HG03108 (cell line): ENCODE data around the gene LENG1.

Experiments used
- ATAC-seq: cut with Tn5 transposase; IDR thresholded peaks from one replicate; pipeline ENCODE4 v1.9.1; 2021; ENCODE audit warnings: moderate library complexity; ENCODE audit not compliant: unreplicated experiment

LENG1 gene

GRCh38 chr19:54142166-54142780 lies 17.2 kb downstream of the LENG1 start:
- no peak for ATAC-seq

- no peak for ATAC-seq
Observed at GRCh38 chr19:54141356-54141755, 18.2 kb downstream of the LENG1 start.

DNA sequence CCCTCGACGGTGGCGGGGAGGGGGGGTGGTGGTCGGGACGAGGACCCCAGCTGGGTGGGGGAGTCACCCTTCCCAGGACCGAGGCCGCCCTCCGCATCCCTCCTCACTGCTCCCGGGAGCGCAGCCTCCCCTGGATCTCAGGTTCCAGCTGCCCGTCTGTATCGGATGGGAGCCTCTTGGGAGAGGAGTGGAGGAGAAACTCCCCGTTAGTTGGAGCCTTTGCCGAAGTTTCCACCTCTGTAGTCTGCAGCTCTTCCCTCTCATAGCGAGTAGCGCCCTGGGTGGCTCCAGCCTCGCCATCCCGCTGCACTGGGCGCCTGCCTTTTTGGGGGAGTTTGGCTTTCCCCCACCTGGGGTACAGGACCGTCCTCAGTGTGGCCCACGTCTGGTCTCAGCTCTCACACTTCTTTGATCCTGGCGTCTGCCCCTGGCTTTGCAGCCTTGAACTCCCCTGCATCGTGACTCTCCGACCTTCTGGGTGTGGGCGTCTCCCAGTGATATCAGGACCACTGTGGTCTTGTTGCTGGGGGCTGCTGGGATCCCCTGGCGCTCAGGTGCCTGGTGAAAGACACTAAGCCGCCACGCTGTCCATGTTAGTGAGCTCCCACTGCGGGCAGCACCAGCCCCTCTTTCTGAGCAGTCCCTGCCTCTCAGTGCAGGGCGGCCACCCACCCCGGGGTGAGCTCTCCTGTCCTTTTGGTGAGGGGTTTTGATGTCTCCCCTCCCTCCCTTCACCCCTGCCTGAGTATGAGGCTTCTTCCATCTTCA lies 20.8 kb downstream of the LENG1 start:
- ATAC-seq: no peak

DNA sequence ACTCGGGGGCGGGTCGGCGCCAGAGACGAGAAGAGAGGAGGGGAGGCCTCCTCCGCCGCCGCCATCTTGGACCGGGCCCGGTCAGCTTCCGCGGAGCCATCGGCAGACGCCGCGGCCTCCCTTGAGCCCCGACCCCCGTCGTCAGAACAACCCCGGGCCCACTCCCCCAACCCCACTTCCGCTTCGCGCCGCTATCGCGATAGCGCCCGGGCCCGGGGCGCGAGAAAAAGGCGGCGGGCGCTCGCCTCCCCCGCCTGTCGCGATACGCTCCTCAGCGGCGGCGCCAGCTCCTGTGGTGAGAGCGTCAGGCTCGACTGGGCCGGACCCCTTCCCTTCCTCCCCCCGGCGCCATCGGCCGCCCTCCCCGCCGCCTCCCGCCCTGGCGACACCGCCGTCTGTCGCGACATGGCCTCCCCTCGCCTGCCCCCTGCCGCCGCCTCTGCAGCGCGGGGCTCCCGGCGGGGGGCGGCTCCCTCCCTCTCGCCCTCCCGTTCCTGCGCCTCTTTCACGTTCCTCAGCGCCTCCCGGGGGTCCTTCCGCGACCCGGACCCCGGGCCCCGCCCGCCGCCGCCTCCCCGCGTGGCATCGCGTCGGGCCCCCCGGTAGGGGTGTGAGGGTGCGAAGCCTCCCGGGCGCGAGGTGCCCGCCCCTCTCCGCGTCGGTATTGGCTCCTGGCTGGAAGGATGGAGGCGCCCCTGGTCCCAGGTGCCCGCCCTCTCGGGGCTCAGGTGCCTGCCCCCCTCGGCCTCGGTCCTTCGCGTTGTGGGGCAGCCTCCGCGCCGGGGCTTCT lies 21.6 kb downstream of the LENG1 start, which contains the start of gene CNOT3:
Gene CNOT3 (plus strand): TSS at position 64 of the 790 bp plus-strand sequence. CDS start 5,217 bp downstream, outside the sequence.
- no peak for ATAC-seq

DNA sequence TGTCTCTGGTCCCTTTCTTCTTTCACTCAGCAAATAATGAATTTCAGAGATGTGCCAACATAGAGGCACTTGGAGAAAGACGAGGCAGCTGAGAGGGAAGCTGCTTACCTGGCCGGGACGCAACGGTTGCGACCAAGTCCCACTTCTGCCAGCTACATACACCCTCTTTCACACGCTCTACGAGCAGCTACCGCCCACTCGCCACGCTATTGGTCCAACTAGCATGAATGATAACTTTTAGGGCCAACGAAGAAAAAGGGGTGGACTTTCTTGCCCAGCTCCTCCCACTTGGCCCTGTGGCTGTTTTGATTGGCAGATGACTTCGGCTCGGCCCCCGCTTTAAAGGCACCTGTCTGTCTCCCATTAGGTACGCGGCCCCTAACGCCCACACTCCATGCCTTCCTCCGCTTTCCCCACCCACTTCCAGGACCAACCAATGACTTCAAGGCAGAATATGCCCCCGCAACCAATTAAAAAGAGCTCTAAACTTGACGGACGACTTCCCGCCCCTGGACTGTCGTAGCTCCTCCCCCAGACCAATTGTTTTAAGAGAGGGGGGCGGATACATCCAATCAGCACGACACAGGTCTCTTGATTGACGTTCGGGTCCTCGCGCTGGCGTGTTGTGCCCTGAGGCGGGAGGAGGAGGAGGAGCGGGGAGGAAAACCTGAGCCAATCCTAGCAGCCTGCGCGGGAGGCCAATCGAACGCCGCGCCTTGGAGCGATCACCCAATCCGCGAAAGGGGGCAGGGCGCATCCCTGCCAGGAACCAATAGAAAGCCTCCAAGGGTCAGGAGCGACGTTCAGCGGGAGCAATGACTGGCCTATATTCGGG lies 22.4 kb downstream of the LENG1 start:
- peak; percentile 75 for ATAC-seq

DNA sequence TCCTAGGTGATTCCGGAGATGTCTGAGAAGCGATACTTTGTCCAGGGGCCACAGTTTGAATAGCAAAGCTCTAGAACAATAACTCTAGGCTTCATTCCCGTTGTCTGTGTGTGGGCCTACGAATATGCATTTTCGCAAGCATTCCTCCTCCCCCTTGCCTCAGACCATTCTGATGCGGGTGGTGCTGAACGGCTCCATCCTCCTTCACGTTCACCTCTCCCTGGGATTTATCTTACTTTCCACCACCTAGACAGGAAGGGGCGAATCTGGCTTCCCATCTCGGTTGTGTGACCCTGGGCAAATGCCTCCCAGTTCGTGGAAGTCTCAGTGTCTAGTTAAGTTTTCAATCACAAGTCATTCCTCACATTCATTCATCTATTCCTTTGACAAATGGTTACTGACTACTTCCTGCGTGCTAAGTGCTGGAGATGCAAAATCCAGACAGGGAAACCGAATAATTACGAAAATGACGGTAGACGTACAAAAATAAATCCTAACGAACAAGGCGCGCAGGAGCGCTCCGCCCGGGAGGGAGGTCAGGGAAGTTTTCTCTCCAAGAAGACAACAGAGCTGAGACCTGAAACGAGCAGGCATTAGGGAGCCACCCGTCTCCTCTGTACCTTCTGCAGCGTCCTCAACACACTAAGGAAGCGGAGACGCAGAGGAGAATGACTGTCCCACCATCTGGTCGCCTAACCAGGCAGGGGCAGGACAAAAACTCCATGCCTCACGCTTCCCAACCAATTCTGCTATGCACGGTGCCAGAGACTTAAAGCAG lies 23.2 kb downstream of the LENG1 start:
- ATAC-seq: no peak

DNA sequence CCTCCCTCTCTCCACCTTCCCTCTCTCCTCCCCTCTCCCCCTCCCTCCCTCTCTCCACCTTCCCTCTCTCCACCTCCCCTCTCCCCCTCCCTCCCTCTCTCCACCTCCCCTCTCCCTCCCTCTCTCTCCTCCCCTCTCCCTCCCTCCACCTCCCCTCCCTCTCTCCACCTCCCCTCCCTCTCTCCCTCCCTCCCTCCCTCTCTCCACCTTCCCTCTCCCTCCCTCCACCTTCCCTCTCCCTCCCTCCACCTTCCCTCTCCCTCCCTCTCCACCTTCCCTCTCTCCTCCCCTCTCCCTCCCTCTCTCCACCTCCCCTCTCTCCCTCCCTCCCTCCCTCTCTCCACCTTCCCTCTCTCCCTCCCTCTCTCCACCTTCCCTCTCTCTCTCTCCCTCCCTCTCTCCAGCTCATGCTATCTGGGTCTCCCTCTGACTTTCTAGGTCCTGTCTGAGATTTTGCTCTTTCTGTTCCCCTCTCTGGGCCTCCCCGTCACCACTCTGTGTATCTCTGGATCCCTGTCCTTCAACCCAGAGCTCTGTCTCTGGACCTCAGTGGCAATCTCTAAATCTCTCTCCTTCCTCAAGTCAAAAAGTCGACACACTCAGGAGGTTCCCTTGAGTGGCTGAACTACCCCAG lies 25.4 kb downstream of the LENG1 start:
- ATAC-seq: no peak

DNA sequence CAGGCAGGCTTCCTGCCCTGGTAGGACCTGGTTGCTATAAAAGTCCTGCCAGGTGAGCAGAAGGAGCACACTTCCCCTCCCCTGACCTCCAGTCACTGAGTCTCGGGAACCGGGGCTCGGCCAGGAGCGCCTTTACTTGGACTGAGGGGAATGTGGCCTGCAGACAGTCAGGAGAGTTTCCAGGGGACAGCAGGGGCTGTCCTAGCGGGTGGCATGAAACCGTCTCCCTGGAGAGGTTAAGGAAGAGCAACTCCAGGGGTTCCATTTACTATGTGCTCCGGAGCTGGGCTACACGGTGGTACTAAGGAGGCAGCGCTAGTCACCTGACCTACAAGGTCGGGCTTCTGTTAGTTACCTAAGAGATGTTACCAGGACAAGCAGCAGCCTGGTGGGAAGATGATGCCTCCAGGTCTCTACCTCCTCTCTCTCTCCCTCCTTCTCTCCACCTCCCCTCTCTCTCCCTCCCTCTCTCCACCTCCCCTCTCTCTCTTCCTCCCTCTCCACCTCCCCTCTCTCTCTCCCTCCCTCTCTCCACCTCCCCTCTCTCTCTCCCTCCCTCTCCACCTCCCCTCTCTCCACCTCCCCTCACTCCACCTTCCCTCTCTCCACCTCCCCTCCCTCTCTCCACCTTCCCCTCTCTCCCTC lies 26.1 kb downstream of the LENG1 start:
- ATAC-seq: no peak

- no peak for ATAC-seq
Observed at GRCh38 chr19:54129617-54129996, 29.9 kb downstream of the LENG1 start.

DNA sequence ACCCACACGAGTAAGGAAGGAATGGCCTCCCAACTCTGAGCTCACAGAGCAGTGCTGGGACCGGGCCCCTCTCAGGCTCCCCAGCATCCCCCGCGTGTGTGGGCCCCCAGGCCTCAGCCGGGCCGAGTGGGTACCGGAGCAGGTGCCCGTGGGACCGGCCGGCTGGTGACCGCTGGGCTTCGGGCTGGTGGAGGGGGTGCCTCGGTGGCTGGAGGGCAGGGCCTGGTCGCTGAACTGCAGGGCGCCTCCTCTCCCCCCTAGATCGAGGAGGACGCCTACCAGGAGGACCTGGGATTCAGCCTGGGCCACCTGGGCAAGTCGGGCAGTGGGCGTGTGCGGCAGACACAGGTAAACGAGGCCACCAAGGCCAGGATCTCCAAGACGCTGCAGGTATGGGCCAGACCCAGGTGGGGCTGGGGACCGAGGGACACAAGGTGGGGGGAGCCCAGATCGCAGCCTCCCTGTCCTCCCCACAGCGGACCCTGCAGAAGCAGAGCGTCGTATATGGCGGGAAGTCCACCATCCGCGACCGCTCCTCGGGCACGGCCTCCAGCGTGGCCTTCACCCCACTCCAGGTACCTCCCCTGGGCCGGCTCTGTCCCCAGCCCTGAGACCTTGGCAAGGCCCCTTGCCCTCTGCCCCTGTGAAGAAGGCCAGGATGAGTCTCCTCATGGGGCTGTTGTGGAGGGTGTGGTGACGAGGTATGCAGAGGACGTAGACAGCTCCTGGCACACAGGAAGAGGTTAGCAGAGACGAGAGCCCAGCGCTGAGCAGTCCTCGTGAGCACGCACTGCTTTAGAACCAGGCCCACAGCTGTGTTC lies 30.5 kb downstream of the LENG1 start:
- no peak for ATAC-seq

DNA sequence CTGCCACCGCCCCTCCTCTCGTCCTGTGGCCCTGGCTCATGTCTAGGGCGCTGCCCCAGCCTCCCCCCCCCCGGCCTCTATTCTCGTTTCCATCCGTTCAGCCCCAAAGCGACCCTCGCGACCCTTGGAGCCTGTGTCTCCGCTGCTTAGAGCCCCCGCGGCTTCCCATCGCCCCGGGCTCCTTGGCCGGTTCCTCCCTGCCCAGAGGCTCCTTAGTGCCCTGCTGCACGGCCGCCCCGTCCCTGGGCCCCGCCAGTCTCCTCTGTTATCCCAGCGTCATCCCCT lies 31.1 kb downstream of the LENG1 start:
- no peak for ATAC-seq

DNA sequence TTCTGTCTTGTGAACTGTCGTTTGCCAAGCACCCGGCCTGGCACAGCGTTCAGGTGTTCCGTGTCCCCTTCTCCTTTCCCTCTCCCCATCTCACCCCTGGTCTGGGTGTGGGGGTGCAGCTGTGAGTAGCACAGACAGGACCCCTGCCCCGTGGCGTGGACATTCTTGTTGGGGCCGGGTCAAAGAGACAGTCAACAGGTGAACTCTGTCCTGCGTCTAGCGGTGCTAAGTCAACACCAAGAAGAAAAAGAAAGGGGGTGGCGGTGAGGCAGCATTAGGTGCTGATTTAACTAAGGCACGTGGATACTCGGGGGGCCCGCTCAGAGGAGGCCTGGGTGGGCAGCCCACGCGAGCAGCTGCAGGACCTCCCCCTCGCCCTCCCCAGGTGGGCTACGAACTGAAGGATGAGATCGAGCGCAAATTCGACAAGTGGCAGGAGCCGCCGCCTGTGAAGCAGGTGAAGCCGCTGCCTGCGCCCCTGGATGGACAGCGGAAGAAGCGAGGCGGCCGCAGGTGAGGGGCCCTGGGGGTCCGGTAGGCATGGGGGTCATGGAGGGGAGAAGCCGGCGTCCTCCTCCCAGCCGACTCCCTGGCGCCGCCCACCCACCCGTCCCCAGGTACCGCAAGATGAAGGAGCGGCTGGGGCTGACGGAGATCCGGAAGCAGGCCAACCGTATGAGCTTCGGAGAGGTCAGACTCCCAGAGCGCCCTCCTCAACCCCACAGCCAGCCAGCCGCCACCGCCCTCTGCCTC lies 31.7 kb downstream of the LENG1 start:
- ATAC-seq: no peak

GRCh38 chr19:54125713-54126112 lies 33.8 kb downstream of the LENG1 start:
- ATAC-seq: no peak

DNA sequence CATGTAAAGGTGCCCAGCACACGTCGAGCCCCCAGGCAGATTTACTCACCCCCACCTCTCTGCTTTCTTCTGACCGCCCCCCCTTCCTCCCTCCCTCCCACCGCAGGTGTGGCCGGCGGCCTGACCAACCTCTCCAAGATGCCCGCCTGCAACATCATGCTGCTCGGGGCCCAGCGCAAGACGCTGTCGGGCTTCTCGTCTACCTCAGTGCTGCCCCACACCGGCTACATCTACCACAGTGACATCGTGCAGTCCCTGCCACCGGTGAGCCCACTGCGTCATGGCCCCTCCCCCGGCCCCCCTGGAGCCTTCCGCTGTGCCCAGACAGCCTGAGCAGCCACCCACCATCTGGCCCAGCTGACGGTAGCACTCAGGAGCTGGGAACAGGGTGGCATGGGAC lies 35.1 kb downstream of the LENG1 start:
- ATAC-seq: no peak

GRCh38 chr19:54123682-54124081 lies 35.8 kb downstream of the LENG1 start:
- no peak for ATAC-seq

- ATAC-seq: no peak
Observed at GRCh38 chr19:54121259-54121658, 38.3 kb downstream of the LENG1 start.

- ATAC-seq: peak; percentile 78
Observed at GRCh38 chr19:54115109-54116063, 44.1 kb downstream of the LENG1 start, which contains the start of the genes PRPF31 and TFPT. Gene PRPF31 (plus strand): TSS chr19:54115754. CDS start chr19:54118279, 2,525 bp downstream. Gene TFPT (minus strand): TSS chr19:54115657. CDS start chr19:54115269, 388 bp downstream.
